ENCODE data around the gene NFIC.

Gene NFIC

DNA sequence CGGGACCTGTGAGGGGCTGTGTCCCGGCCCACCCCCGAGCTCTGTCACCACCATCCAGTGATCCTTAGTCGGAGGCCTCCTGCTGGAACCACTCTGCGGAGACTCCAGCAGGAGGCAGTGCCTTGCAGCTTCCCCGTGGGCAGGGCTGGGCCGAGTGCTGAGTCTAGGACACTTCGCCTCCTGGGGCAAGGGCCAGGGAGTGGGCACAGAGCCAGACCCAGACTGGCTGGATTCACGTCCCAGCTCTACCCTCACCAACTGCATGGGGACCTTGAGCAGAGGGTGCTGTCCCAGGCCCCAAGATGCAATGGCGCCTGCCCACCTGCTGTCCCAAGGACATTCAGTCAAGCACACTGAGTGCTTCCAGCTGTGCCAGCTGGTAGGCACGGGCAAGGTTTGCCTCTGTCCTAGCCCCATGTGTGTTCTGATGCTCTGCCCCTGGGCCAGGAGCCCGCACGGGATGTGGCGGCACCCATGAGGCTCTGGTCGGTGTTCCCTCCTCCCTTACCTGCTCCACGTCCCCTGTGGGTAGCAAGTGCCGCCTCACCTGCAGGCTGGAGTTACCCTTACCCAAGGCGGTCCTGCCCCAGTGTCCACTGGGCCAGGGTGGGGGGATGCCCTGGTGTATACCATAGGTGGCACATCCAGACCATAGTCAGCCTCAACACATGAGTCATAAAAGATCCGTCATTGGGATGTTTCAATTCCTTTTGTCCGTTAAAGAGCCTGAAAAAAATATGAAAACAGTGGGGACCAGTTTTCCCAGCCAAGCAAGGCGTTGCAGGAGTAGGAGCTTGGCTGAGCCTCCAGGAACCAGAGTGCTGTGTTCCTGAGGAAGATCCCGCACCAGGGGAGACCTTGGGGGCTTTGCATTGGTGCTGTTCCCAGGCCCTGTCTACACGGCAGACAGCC lies 147.1 kb downstream of the NFIC start:
- no peak for DNase-seq

DNA sequence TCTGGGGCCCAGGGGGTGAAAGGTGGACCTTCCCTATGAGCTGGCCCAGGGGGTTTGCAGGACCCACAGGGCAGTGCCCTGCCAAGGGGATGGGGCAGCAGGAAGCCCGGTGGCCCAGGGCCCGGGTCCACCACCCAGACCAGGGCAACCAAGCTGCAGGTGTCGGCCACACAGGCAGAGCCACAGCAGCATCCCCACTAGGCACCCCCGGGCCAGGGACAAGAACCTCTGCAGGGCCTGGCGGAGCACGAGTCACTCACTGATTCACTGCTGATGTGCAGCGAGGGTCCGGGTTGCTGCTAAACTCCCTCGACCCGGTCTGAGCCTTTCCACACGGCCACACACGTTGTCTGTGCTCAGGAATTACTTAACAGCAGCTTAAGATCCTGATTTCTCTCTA lies 148.5 kb downstream of the NFIC start:
- DNase-seq, result no peak

DNA sequence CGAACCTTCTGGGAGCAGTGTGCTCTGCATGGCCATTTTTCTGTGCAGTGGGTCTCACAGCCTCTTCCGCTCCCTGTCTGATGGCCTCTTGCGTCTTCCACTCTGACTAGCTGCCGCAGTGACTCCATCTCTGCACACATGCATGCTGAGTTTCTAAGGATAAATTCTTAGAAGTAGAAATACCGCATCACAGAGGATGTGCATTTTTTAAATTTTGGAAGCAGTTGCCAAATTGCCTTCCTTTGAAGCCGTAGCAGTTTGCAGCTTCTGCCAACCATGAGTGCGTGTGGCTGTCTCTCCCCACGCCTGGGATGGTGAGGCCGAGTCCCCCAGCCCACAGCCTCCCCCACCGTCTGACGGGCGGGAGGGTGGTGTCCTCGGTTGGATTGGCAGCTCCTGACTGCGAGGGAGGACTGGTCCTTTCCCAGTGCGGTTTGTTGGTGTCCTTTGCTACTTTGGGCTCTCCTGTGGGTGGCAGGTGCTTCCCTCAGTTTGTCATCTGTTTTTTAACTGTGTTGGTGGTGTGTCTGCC lies 149.6 kb downstream of the NFIC start:
- no peak for DNase-seq

DNA sequence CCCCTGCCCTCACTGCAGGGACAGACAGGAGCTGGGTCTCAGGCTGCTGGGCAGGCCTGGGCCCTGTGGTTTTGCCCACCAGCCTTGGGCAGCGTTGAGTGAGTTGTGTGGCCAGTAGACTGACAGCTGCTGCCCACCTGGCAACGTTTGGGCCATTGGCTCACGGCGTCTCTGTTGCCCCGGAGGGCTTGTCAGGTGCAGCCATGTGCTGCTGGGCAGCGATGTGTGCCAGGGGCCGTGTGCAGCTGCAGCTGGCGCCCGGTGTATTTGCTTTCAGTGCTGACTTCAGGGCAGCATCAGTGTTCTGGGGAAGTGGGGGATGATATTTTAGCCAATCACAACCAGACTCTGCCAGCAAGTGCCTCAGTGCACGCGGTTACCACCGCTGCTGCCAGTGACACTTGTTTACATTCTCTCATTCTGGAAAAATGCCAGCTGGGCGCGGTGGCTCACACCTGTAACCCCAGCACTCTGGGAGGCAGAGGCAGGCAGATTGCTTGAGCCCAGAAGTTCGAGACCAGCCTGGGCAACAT lies 150.4 kb downstream of the NFIC start:
- no peak for DNase-seq

DNA sequence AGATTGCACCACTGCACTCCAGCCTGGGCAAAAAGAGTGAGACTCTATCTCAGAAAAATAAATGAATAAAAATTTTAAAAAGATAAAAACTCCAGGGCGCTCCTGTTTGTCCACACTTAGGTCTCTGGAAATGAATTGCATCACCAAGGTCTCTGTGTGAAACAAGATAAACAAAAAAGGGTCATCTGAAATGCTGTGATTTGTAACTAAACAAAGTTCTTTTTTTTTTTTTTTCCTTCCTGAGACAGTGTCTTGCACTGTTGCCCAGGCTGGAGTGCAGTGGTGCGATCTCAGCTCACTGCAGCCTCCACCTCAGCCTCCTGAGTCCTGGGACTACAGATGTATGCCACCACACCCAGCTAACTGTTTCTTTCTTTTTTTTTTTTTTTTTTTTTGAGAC lies 151.3 kb downstream of the NFIC start:
- no peak for DNase-seq

DNA sequence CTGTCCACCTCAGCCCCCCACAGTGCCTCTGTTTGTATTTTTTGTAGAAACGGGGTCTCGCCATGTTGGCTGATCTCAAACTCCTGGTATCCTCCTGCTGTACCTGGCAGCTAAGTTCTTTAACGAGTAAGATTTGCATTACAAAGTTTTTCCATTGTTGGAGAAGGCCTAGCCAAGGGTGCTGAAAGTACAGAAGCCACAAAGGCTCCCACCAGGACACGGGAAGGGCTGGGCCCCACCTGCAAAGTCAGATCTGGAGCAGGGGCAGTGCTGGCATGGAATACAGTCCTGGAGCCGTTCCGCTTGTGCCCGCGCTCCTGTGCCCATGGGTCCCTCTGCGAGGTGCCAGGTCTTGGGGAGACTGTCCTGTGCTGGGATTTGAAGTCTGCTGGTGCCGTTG lies 151.9 kb downstream of the NFIC start:
- no peak for DNase-seq

DNA sequence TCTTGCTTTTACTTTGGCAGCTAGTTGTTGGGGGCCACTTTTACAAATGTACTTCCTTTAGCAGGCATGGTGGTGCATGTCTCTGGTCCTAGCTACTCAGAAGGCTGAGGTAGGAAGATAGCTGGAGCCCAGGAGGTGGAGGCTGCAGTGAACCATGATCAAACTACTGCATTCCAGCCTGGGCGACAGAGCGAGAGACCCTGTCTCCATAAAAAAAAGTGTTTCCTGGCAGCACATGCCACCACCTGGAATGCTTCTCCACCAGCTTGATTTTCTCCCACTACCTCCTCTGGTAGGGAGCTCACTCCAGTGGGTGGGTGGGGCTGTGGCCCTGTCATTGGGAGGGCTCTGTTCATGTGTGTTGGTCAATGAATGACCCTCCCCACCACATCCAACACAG lies 152.3 kb downstream of the NFIC start:
- no peak for DNase-seq
